HUES48 (cell line): ENCODE data around the gene DHX15.

Source experiments
- H3K27ac ChIP-seq: one replicate; pipeline ENCODE4 v1.7.0; 2013; ENCODE audit warnings: low read depth, low read length, inconsistent platforms
- H3K27me3 ChIP-seq: 2 replicates; pipeline ENCODE4 v1.6.1; 2013; ENCODE audit warnings: mild to moderate bottlenecking, low read length; ENCODE audit not compliant: control insufficient read depth, insufficient read depth
- H3K36me3 ChIP-seq: 2 replicates; pipeline ENCODE4 v1.6.1; 2013; ENCODE audit warnings: low read length; ENCODE audit not compliant: control insufficient read depth, insufficient read depth
- H3K4me1 ChIP-seq: 2 replicates; pipeline ENCODE4 v1.6.1; 2013; ENCODE audit warnings: mild to moderate bottlenecking, low read length; ENCODE audit not compliant: control insufficient read depth, insufficient read depth
- H3K4me3 ChIP-seq: 2 replicates; pipeline ENCODE4 v1.5.1; 2013; ENCODE audit warnings: mild to moderate bottlenecking, low read depth, low read length
- H3K9ac ChIP-seq: 2 replicates; pipeline ENCODE4 v1.6.1; 2013; ENCODE audit warnings: mild to moderate bottlenecking, low read depth, low read length, moderate library complexity
- H3K9me3 ChIP-seq: 2 replicates; pipeline ENCODE4 v1.6.1; 2013; ENCODE audit warnings: low read length; ENCODE audit not compliant: control insufficient read depth, insufficient read depth

Gene DHX15

DNA sequence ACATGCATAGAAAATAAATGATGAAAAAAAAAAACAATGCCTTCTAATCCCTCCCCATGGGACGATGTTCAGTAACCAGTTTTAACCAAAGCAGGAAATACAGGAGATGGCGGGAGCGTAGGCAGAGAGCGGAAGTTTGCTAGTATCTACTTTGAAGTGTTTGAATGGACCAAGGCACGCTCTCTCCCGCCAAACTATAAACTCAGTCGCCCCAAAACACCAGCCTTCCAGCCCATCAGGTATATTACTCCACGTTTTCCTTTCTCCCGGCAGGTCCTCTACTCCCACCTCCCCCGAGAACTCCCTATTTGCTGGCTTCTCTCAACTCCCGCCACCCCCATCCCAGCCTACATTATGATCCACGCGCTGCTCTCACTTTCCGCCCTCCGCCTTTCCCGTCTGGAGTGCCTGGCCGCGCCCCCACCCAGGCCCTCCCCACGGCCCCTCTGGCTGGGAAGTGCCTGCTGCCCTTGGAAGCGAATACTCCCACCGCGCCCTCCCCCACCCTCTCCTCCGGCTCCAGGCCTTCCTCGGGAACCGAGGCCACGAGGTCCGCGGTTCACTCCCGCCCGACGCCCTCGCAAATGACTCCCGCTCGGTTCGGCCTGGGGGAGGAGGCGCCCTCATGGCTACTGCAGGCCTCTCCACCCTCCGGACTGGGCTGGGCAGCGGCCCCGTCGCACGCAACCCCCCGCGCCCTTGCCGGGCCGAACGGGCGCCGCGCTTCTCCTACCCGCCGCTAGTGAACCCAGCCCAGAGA, 723 bp downstream of the DHX15 start:
- Histone ChIP-seq H3K27me3 (no peaks in the 10 kb centered on the region), H3K4me1 (peaks cover 22% of the 10 kb centered on the region), H3K36me3 (peaks cover 28% of the 10 kb centered on the region), H3K27ac (peak overlapping the region; percentile 98), H3K9me3 (no peaks in the 10 kb centered on the region), H3K4me3 (peak overlapping the region; percentile 99), H3K9ac (peak overlapping the region; percentile 99)

DNA sequence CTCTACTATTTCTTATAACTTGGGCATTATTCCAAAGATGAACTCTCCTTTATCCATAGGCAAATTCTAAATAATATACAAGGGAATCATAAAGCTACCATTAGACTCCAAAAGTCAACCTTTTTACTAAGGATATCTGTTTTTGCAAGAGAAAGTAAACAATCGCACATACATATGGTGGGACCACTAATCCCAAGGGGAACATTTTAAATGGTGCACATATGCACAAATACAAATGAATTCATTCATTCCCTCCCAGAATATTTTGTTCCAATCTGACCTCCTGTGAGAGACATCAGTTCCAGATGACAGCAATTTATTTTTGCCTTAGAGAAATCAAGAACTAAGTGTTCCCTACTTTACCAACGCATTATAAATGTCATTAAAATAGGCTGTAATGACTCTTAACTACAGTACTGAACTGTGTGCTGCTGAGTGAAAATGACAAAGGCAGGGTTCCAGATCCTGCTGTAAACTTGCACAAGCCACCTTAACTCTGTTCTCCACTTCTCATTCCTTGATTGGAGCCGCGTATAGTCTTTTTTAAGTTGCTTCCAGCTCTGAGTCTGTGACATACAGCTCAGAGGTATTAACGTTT, 2.0 kb downstream of the DHX15 start:
- Histone ChIP-seq H3K4me1 (peaks cover 35% of the 10 kb centered on the region), H3K27me3 (no peaks in the 10 kb centered on the region), H3K9me3 (no peaks in the 10 kb centered on the region), H3K9ac (peak overlapping the region; percentile 99; the same call in 1 of the 2 replicates), H3K36me3 (peaks cover 40% of the 10 kb centered on the region), H3K4me3 (peak overlapping the region; percentile 99), H3K27ac (no peak overlapping the region)

GRCh38 chr4:24578364-24578763, 6.0 kb downstream of the DHX15 start:
- Histone ChIP-seq H3K4me1 (peaks cover 41% of the 10 kb centered on the region), H3K9ac (no peak overlapping the region), H3K36me3 (peaks cover 77% of the 10 kb centered on the region), H3K9me3 (no peaks in the 10 kb centered on the region), H3K4me3 (no peak overlapping the region), H3K27me3 (no peaks in the 10 kb centered on the region), H3K27ac (no peak overlapping the region)

GRCh38 chr4:24576276-24576675, 8.1 kb downstream of the DHX15 start:
- H3K27ac ChIP-seq, result no peak overlapping the region
- H3K36me3 ChIP-seq, result peaks cover 84% of the 10 kb centered on the region
- no peaks in the 10 kb centered on the region for H3K9me3 ChIP-seq
- H3K27me3 ChIP-seq, result no peaks in the 10 kb centered on the region
- peaks cover 27% of the 10 kb centered on the region for H3K4me1 ChIP-seq
- H3K4me3 ChIP-seq, result no peak overlapping the region
- H3K9ac ChIP-seq, result no peak overlapping the region

GRCh38 chr4:24574236-24574635, 10.1 kb downstream of the DHX15 start:
- Histone ChIP-seq H3K4me3 (no peak overlapping the region), H3K9me3 (no peaks in the 10 kb centered on the region), H3K36me3 (peaks cover 93% of the 10 kb centered on the region), H3K27me3 (no peaks in the 10 kb centered on the region), H3K27ac (no peak overlapping the region), H3K9ac (no peak overlapping the region), H3K4me1 (peaks cover 23% of the 10 kb centered on the region)

- Histone ChIP-seq H3K4me3 (no peak overlapping the region), H3K9ac (no peak overlapping the region), H3K27ac (no peak overlapping the region), H3K27me3 (no peaks in the 10 kb centered on the region), H3K4me1 (peaks cover 18% of the 10 kb centered on the region), H3K36me3 (peaks cover 93% of the 10 kb centered on the region), H3K9me3 (no peaks in the 10 kb centered on the region)
Observed at GRCh38 chr4:24573582-24573981, 10.8 kb downstream of the DHX15 start.

GRCh38 chr4:24570574-24571236, 13.6 kb downstream of the DHX15 start:
- Histone ChIP-seq H3K9ac (no peak overlapping the region), H3K36me3 (peaks cover 90% of the 10 kb centered on the region), H3K4me1 (0 out of 2 replicates have a peak, but pooled peaks cover 7% of the 10 kb centered on the region), H3K9me3 (no peaks in the 10 kb centered on the region), H3K27ac (no peak overlapping the region), H3K4me3 (no peak overlapping the region), H3K27me3 (no peaks in the 10 kb centered on the region)

GRCh38 chr4:24570172-24570571, 14.2 kb downstream of the DHX15 start:
- Histone ChIP-seq H3K27ac (no peak overlapping the region), H3K4me3 (no peak overlapping the region), H3K9me3 (no peaks in the 10 kb centered on the region), H3K9ac (no peak overlapping the region), H3K4me1 (0 out of 2 replicates have a peak, but pooled peaks cover 9% of the 10 kb centered on the region), H3K36me3 (peaks cover 90% of the 10 kb centered on the region), H3K27me3 (no peaks in the 10 kb centered on the region)

DNA sequence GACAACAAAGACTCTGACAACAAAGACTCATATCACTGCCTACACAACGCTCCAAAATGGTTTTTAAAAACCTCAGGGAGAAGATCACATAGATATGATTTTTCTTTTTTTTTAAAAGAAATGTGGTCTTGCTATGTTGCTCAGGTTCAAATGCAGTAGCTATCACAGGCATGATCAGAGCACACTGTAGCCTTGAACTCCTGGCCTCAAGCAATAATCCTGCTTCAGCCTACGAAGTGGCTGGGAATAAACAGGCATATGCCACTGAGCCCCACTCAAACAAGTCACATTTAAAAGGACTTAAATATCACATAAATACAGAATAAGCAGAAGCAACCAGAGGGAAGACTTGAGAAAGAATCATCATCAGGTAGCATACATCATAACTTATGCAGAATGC, 14.7 kb downstream of the DHX15 start:
- Histone ChIP-seq H3K4me1 (0 out of 2 replicates have a peak, but pooled peaks cover 9% of the 10 kb centered on the region), H3K36me3 (peaks cover 90% of the 10 kb centered on the region), H3K9ac (no peak overlapping the region), H3K9me3 (no peaks in the 10 kb centered on the region), H3K27me3 (no peaks in the 10 kb centered on the region), H3K27ac (no peak overlapping the region), H3K4me3 (no peak overlapping the region)

DNA sequence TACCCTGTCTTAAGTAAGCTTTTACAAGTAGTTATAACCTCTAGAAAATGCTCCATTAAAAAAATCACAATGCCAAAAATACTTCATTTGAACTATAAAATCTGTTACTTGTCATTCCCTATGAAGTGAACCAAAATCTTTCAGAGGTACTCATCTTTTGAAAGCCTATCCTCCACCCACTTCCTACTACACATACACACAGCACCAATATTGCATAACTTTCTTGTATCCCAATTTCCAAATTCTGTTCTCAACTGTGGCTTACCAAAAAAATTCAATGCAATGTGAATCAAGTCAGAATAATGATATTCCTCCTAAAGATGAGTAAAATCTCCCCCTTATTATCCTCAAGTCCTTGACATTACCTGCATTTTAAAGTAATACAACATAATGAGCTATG, 15.9 kb downstream of the DHX15 start:
- no peak overlapping the region for H3K4me3 ChIP-seq
- H3K36me3 ChIP-seq, result peaks cover 89% of the 10 kb centered on the region

GRCh38 chr4:24565054-24565453, 19.3 kb downstream of the DHX15 start:
- Histone ChIP-seq H3K4me3 (no peak overlapping the region), H3K36me3 (peaks cover 77% of the 10 kb centered on the region), H3K4me1 (peaks cover 18% of the 10 kb centered on the region; the same call in 1 of the 2 replicates), H3K27me3 (no peaks in the 10 kb centered on the region), H3K9ac (no peak overlapping the region), H3K27ac (no peak overlapping the region), H3K9me3 (no peaks in the 10 kb centered on the region)

More for the DNA sequence above, 15.9 kb downstream of the DHX15 start:
- Histone ChIP-seq H3K27me3 (no peaks in the 10 kb centered on the region), H3K9ac (no peak overlapping the region), H3K4me1 (0 out of 2 replicates have a peak, but pooled peaks cover 9% of the 10 kb centered on the region), H3K9me3 (no peaks in the 10 kb centered on the region), H3K27ac (no peak overlapping the region)
